Aorta (tissue), 5 donors: ENCODE results near the gene IP6K3. TPM values are rescaled to one million over a fixed set of nuclear protein-coding genes. Genes with fewer than 3 reads are reported as not detected.

Experiments
- ATAC-seq: fragments of 200-7000 bp; cut with Tn5 transposase; one replicate; pipeline ENCODE4 v1.9.1; 2022; ENCODE audit warnings: moderate library complexity; ENCODE audit not compliant: low FRiP score
- DNase-seq, 2 donors: peaks; one replicate each; pipeline ENCODE4 v3.0.0-alpha.2; 2020
- H3K27ac ChIP-seq, 2 donors: one replicate each; pipeline ENCODE4 v1.5.1; 2013; ENCODE audit warnings: low read length in 2 of 2, mild to moderate bottlenecking in 2 of 2, moderate library complexity in 2 of 2, control low read depth in 1 of 2, inconsistent platforms in 1 of 2, low read depth in 1 of 2
- H3K27me3 ChIP-seq, 2 donors: one replicate each; pipeline ENCODE4 v1.6.1; 2013; ENCODE audit warnings: control low read depth in 1 of 2, low read length in 1 of 2, mild to moderate bottlenecking in 1 of 2, moderate library complexity in 1 of 2; ENCODE audit not compliant: insufficient read depth in 2 of 2, control insufficient read depth in 1 of 2
- H3K36me3 ChIP-seq, 2 donors: one replicate each; pipeline ENCODE4 v1.6.1; 2013; ENCODE audit warnings: control low read depth in 1 of 2, low read length in 1 of 2, mild to moderate bottlenecking in 1 of 2; ENCODE audit not compliant: insufficient read depth in 2 of 2, control insufficient read depth in 1 of 2
- H3K4me1 ChIP-seq, 2 donors: one replicate each; pipeline ENCODE4 v1.6.1; 2013; ENCODE audit warnings: low read length in 2 of 2, control low read depth in 1 of 2, mild to moderate bottlenecking in 1 of 2, moderate library complexity in 1 of 2; ENCODE audit not compliant: insufficient read depth in 2 of 2, control insufficient read depth in 1 of 2
- H3K4me3 ChIP-seq, 2 donors: one replicate each; pipeline ENCODE4 v1.5.1; 2013; ENCODE audit warnings: low read length in 2 of 2, control low read depth in 1 of 2, mild to moderate bottlenecking in 1 of 2
- H3K9me3 ChIP-seq: one replicate; pipeline ENCODE4 v1.6.1; 2013; ENCODE audit warnings: mild to moderate bottlenecking, low read length; ENCODE audit not compliant: control insufficient read depth
- WGBS, 2 donors: extraction: QIAGEN DNeasy Blood & Tissue Kit; methylation state at CpG; one replicate each; pipeline ENCODE4 v1.1.7; 2013; 5-methylcytosine and 5-hydroxymethylcytosine counted together
- intact Hi-C, 2 donors: fragments of 100-400 bp; cut with DNase I; formaldehyde crosslinking; loops; one replicate each; pipeline versions ENCODE4 v1.14.2 to v1.15.0; 2022
- polyA plus RNA-seq, 2 donors: library from polyadenylated mRNA; stranded (reverse); fragments of 200-250 nt; gene quantifications; one replicate each; pipeline ENCODE4 v1.2.3, GENCODE V29; 2013
- total RNA-seq, 2 donors: library from RNA; stranded (reverse); fragmentation: NEBNext Ultra II Directional; extraction: Animal tissue kit (Norgen Biotek cat#: 25700); gene quantifications; one replicate each; pipeline ENCODE4 v1.2.1, GENCODE V29; 2021
- donor health status: healthy with polysubstance abuse.
- donor health status: Bipolar disorder and iron deficiency.
- donor health status: DM: no; HTN: no; CAD: no.
- donor health status: DM: no; HTN: no; CAD: no.
- donor health status: DM: yes; HTN: yes; CAD: no.

Gene IP6K3
- total and polyA plus RNA-seq, 4 donors = 0.63 to 1.0 TPM; not detected in 2

DNA sequence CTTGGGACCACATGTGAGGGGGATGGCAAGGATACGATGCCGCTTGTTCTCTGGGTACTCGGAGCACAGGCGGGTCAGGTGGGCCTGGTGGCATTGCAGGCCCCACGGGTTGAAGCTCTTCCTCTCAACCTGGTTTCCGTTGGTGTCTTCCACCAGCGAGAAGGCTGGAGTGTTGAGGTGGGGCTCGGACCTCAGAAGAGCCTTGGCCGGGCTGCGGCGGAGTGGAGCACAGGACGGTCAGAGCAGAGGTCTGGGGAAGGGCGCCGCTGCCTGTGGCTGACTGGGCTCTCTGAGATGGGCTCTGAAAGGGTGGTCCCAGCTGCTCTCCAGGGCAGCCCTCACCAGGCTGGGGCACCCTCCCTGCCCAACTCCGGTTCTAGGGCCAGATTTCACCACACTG lies 20.0 kb downstream of the IP6K3 start:
- WGBS, 2 donors = 94% methylated on average over 15 of the region's 15 CpGs
- H3K27ac ChIP-seq = no peak overlapping the region
- no peak overlapping the region for H3K4me3 ChIP-seq
- no peaks in the 10 kb centered on the region for H3K27me3 ChIP-seq
- H3K9me3 ChIP-seq = no peaks in the 10 kb centered on the region
- intact Hi-C loops = no loop called here
- no peak for ATAC-seq
- H3K4me1 ChIP-seq = no peaks in the 10 kb centered on the region
- DNase-seq = no peak
- no peaks in the 10 kb centered on the region for H3K36me3 ChIP-seq

DNA sequence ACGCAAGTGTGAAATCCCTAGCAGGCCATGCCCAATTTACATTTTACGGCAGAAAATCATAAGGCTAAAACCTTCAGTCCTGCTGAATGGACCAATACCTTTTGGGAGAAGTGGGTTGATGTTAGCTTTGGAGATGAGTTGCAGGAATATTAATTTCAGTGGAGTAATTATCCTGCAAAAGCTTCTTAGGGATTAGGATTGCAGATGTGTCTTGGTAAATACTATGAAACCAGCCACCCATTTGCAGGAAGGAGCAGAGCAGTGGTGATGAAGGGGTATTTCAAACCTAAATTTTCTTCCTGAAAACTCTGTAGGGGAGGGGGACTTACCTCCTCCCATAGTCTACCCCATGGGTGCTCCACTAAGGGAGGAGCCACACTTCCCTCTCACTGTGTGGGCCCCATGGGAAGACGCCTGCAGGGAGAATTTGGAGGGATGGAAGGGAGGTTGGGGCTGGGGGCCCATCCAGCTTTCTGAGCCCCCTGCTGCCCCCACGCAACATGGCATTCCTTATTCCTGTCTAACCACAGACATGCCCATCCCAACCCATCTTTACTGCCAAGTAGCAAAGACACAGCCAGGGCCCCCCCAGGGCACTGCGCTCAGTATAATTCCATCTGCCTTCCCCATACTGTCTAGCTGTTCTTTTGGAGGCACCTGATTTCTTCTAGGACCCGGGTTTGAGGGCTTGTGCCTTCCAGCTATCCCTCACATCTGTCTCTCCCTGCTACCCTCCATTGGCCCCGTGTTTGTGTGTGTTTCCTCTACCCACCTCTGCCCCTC lies 20.6 kb downstream of the IP6K3 start:
- no peak overlapping the region for H3K27ac ChIP-seq
- WGBS, 2 donors = 82 to 86% methylated on average over 7 of the region's 7 CpGs

DNA sequence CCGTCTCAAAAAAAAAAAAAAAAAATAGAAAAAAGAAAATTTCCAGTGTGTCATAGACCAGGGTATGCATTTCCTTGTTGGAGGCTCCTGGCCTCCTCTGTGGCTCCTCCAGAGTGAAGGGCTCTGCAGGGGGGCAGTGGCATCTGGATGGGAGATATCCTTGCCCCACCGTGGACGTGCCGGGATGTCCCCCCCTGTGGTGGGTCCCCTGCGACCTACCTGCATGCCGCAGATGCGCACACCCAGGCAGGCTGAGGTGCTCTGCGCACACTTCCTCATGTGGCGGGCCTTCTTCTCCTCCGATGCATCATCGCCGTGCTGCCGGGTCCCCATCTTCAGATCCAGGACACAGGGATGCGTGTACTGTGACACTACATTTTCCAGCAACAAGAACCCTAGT lies 21.5 kb downstream of the IP6K3 start:
- intact Hi-C loops = no loop called here
- no peak overlapping the region for H3K4me3 ChIP-seq
- DNase-seq (no peak), ATAC-seq (no peak)
- H3K27ac ChIP-seq = no peak overlapping the region
- H3K4me1 ChIP-seq = no peaks in the 10 kb centered on the region
- no peaks in the 10 kb centered on the region for H3K27me3 ChIP-seq
- no peaks in the 10 kb centered on the region for H3K36me3 ChIP-seq
- no peaks in the 10 kb centered on the region for H3K9me3 ChIP-seq
- WGBS, 2 donors = 90 to 94% methylated on average over 13 to 14 of the region's 14 CpGs

More for the DNA sequence above, 20.6 kb downstream of the IP6K3 start:
- H3K9me3 ChIP-seq = no peaks in the 10 kb centered on the region
- no peaks in the 10 kb centered on the region for H3K36me3 ChIP-seq
- H3K4me3 ChIP-seq = no peak overlapping the region
- ATAC-seq = no peak
- H3K4me1 ChIP-seq = no peaks in the 10 kb centered on the region
- intact Hi-C loops = no loop called here
- no peaks in the 10 kb centered on the region for H3K27me3 ChIP-seq
- DNase-seq = no peak

DNA sequence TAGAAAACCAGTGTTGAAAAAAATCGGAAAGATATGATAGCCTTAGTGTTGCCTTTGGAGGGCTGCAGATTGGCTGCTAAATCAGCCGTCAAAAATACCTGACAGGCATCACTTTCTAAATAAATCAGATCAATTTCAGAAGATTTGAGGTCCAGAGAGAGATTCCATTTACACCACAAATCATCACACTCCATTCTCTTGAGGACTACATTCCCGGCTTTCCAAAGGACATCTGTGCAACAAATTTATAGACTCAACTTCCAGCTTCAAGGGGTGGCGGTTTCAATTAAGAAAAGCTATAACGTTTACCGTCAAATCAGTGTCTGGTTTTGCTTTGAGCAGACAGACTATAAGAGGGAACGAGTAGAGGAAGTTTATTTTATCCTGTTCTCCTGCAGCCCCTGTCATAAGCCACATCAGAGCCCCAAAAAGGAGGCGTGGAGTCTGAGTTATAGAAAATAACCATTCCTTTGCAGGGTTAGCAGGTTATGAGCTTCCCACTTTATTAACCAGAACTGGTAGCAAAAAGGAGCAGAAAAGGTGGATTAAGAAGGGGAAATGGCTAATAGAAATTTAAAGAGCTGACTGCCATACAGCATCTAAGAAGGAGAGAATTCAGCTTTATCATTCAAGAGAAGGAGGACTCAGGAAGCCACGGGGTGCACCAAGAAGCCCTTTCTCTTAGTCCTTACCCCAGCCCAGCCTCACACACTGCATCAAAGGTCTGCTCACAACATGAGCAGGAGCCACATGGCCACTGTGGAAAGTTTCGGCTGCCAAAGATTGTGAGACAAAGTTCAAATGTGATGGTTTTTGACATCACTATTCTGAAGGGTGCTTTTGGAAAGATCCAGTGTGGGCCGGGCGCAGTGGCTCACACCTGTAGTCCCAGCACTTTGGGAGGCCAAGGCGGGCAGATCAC lies 22.3 kb downstream of the IP6K3 start:
- Histone ChIP-seq H3K27ac (no peak overlapping the region), H3K4me3 (no peak overlapping the region), H3K4me1 (no peaks in the 10 kb centered on the region), H3K27me3 (no peaks in the 10 kb centered on the region), H3K9me3 (no peaks in the 10 kb centered on the region), H3K36me3 (no peaks in the 10 kb centered on the region)
- DNase-seq (no peak), ATAC-seq (no peak)
- intact Hi-C loops = no loop called here
- 55 to 61% methylated on average over 13 of the region's 13 CpGs for WGBS, 2 donors

DNA sequence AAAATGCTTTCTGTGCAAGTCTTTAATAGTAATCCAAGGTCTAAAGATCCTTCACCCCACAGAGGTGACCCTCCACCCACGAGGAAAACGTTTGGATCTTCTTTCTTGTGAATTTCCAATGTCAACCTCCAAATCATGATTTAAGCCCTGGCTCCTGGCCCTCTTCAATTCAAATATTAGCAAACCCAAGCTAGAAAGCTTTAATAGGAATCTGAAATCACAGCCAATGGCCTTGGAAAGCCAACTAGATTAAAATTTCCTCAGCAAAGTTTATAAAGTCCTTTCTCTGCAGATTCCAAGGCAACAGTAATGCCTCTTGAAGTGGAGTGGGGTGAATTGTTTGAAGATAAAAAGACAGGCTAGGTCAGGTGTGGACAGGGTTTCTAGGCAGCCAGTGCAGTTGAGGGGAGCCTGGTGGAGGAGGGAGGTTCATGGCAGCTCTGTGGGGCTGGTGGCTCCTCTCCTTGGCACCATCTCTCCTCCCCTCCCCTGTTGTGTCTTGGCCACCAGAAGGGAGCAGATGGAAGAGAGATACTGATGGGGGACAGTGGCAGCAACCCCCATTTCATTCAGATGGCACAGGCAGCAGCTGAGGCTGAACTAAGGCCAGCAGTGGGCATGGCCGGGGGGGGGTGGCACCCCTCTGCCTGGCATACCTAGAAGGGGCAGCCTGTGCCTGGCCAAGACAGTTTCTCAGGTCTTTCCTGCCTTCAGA lies 23.2 kb downstream of the IP6K3 start:
- 26 to 35% methylated on average over 3 of the region's 3 CpGs for WGBS, 2 donors
- peak; percentile 6 for ATAC-seq

DNA sequence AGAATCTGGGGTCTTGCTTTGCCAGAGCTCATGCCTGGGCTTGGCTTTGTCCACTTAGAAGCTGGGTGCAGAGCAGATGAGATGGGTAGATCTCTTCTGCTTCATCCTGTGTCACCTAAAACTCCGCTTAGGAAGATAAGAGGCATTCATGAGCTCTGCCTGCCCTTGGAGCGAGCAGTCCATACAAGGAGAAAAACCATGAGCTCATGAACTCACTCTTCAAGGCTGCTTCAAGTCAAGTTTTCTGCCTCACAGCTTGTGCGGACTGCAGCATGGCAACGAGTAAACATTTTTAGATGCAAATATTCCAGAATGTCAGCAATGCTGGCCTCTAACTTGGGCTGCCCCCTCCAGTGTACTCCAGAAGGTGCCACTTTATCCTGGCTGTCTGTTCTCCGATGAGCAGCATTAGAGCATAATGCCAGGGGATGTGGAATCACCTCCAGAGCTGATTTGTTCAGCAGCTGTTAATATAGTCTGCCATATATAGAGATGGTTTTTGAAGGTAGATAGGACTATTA lies 24.5 kb downstream of the IP6K3 start:
- intact Hi-C loops = no loop called here
- DNase-seq (no peak), ATAC-seq (no peak)
- no peaks in the 10 kb centered on the region for H3K9me3 ChIP-seq
- no peaks in the 10 kb centered on the region for H3K4me1 ChIP-seq
- no peaks in the 10 kb centered on the region for H3K27me3 ChIP-seq
- no peak overlapping the region for H3K27ac ChIP-seq
- 82 to 90% methylated on average over 5 of the region's 5 CpGs for WGBS, 2 donors
- no peak overlapping the region for H3K4me3 ChIP-seq
- H3K36me3 ChIP-seq = no peaks in the 10 kb centered on the region

More for the DNA sequence above, 23.2 kb downstream of the IP6K3 start:
- Histone ChIP-seq H3K9me3 (no peaks in the 10 kb centered on the region), H3K4me3 (no peak overlapping the region), H3K27me3 (no peaks in the 10 kb centered on the region), H3K4me1 (no peaks in the 10 kb centered on the region), H3K36me3 (no peaks in the 10 kb centered on the region), H3K27ac (no peak overlapping the region)
- intact Hi-C loops = no loop called here
- DNase-seq = no peak

DNA sequence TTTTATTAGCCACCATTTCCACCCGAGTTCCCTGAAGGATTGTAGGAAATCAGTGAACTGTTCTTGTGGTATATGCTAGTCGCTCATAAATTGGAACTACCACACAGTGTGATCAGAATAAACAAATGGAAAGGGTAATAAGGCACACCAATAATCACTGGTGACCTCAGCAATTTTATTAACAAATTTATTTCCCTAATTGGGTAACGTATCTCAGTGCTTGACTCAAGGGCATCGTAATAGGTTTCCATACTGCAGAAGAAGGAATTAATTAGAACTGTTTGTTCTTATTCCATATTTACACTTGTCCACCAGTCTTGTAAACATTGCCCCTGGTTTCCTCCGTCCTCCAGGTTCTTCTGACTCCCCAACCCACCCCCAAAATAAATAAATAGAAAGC lies 25.2 kb downstream of the IP6K3 start:
- DNase-seq = no peak
- Histone ChIP-seq H3K4me1 (no peaks in the 10 kb centered on the region), H3K27ac (no peak overlapping the region), H3K4me3 (no peak overlapping the region), H3K9me3 (no peaks in the 10 kb centered on the region), H3K27me3 (no peaks in the 10 kb centered on the region), H3K36me3 (no peaks in the 10 kb centered on the region)
- 54 to 72% methylated on average over 5 of the region's 5 CpGs for WGBS, 2 donors
- ATAC-seq = no peak
- intact Hi-C loops = no loop called here

DNA sequence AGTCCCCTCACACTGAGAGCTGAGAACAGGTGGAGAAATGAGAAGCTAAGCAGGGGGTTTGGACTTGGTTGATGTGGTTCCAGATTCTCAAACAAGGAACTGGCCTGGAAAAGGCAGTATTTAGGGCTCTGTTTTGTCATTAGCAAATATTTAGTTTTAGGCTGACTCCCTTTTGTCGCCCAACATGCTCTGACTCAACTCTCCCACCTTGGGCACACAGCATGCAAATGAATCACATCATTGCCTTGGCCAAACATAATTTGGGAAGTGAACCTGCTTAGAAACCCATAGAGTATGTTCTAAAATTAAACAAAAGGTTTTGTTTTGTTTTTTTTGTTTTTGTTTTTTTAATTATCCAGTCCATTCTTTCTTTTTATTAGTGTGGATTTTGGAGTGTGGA lies 25.7 kb downstream of the IP6K3 start:
- no peak overlapping the region for H3K27ac ChIP-seq
- H3K36me3 ChIP-seq = no peaks in the 10 kb centered on the region
- WGBS, 2 donors = 37 to 60% methylated on average over 1 of the region's 1 CpG
- H3K9me3 ChIP-seq = no peaks in the 10 kb centered on the region
- intact Hi-C loops = no loop called here
- no peak for DNase-seq
- H3K4me1 ChIP-seq = no peaks in the 10 kb centered on the region
- H3K27me3 ChIP-seq = no peaks in the 10 kb centered on the region
- ATAC-seq = no peak
- H3K4me3 ChIP-seq = no peak overlapping the region
